K562 (cell line): Measurements from ENCODE around the gene TNFAIP3. TPM values are rescaled to one million over a fixed set of nuclear protein-coding genes. Genes with fewer than 3 reads are reported as not detected.

Experiments used
- ATAC-seq: fragments of 200-7000 bp; cut with Tn5 transposase; 3 replicates; pipeline ENCODE4 v1.9.1; 2020; ENCODE audit warnings: moderate library complexity
- BruUV-seq: library from RNA; stranded (reverse); fragments of 400-500 nt; replicated peaks from 2 replicates; lab custom pipeline; 2021; lab: Mats Ljungman, UMichigan
- CTCF ChIA-PET: fragments of 300-600 bp; formaldehyde crosslinking; extraction: SDS; loops from one replicate; lab custom pipeline; 2021; ENCODE audit warnings: low intra/inter-chr PET ratio; lab: Yijun Ruan, JAX
- POLR2A ChIA-PET: fragments of 300-600, 350-650 bp; sonication (Branson Sonifier 250); formaldehyde crosslinking; extraction: SDS; loops from one replicate; lab custom pipeline; 2021; ENCODE audit warnings: antibody characterized with exemption, inconsistent platforms; lab: Yijun Ruan, JAX
- DNase-seq, 4 experiments: peaks; one replicate each; pipeline versions ENCODE4 v3.0.0 to v3.0.0-alpha.2; 2011 to 2018; ENCODE audit warnings: low spot score in 3 of 4, mixed read lengths in 3 of 4; ENCODE audit errors: extremely low read depth in 1 of 4
- FAIRE-seq: peaks from 2 replicates; lab custom pipeline; 2011; peaks lifted over from hg19 to GRCh38; lab: Jason Lieb, UNC
- H2AFZ ChIP-seq: 2 replicates; pipeline ENCODE4 v1.6.0; 2011; ENCODE audit warnings: low read depth, low read length, control low read depth, inconsistent platforms
- H3K27ac ChIP-seq: fragments of 200-600 bp; 3 replicates; pipeline ENCODE4 v1.8.0; 2011; ENCODE audit warnings: low read depth, mild to moderate bottlenecking, control low read depth, inconsistent platforms, low read length, moderate library complexity, mixed read lengths; ENCODE audit errors: extremely low read depth
- H3K27me3 ChIP-seq, 2 experiments: fragments of 300-600 bp in 1 of 2; 2 replicates in 1 of 2; 3 replicates in 1 of 2; pipeline versions ENCODE4 v1.6.0 to v1.8.0; 2011; ENCODE audit warnings: inconsistent platforms in 2 of 2, low read length in 2 of 2, mild to moderate bottlenecking in 1 of 2, mixed read lengths in 1 of 2, moderate library complexity in 1 of 2; ENCODE audit not compliant: control insufficient read depth in 2 of 2, insufficient read depth in 2 of 2
- H3K36me3 ChIP-seq: fragments of 300-600 bp; 3 replicates; pipeline ENCODE4 v1.8.0; 2011; ENCODE audit warnings: mild to moderate bottlenecking, low read length, inconsistent platforms; ENCODE audit not compliant: control insufficient read depth, insufficient read depth
- H3K4me1 ChIP-seq, 2 experiments: fragments of 200-600 bp in 1 of 2; replicated peaks in 1 of 2; 2 replicates in 1 of 2; 3 replicates in 1 of 2; pipeline versions ENCODE4 v1.5.1 to v1.8.0; 2011; ENCODE audit warnings: inconsistent platforms in 2 of 2, low read length in 2 of 2, mild to moderate bottlenecking in 1 of 2, mixed read lengths in 1 of 2, moderate library complexity in 1 of 2; ENCODE audit not compliant: control insufficient read depth in 2 of 2, insufficient read depth in 2 of 2
- H3K4me2 ChIP-seq: 2 replicates; pipeline ENCODE4 v1.6.1; 2011; ENCODE audit warnings: low read length, control low read depth, inconsistent platforms, mixed read lengths; ENCODE audit not compliant: insufficient read depth
- H3K4me3 ChIP-seq: fragments of 200-600 bp; sonication (generic), shearing (Covaris generic); 2 replicates; pipeline ENCODE4 v1.5.1; 2016; ENCODE audit warnings: control low read depth, inconsistent platforms
- H3K79me2 ChIP-seq: fragments of 200-600 bp; 3 replicates; pipeline ENCODE4 v1.8.0; 2011; ENCODE audit warnings: low read length, inconsistent platforms; ENCODE audit not compliant: control insufficient read depth, insufficient read depth
- H3K9ac ChIP-seq, 2 experiments: 2 replicates each; pipeline versions ENCODE4 v1.6.0 to v1.6.1; 2011; ENCODE audit warnings: low read depth in 2 of 2, low read length in 2 of 2, control low read depth in 1 of 2, inconsistent platforms in 1 of 2, mild to moderate bottlenecking in 1 of 2, mixed read lengths in 1 of 2; ENCODE audit not compliant: insufficient read depth in 1 of 2
- H3K9me1 ChIP-seq: one replicate; pipeline ENCODE4 v1.6.0; 2011; ENCODE audit warnings: inconsistent platforms, mild to moderate bottlenecking, low read length, moderate library complexity; ENCODE audit not compliant: control insufficient read depth, insufficient read depth
- H3K9me3 ChIP-seq: replicated peaks from 2 replicates; pipeline ENCODE4 v1.5.1; 2011; ENCODE audit warnings: low read depth, low read length, inconsistent platforms; ENCODE audit not compliant: control insufficient read depth, insufficient read depth
- H4K20me1 ChIP-seq: replicated peaks from 2 replicates; pipeline ENCODE4 v1.6.1; 2011; ENCODE audit warnings: low read length, inconsistent platforms, mixed read lengths; ENCODE audit not compliant: control insufficient read depth, insufficient read depth
- ASH1L ChIP-seq: fragments of 450-650 bp; IDR thresholded peaks from 2 replicates; pipeline ENCODE4 v1.6.1; 2018; ENCODE audit warnings: borderline replicate concordance, mild to moderate bottlenecking, low read depth; ENCODE audit not compliant: partially characterized antibody
- BRF1 ChIP-seq: IDR thresholded peaks from 3 replicates; pipeline ENCODE4 v1.6.1; 2011; ENCODE audit warnings: borderline replicate concordance, mild to moderate bottlenecking; ENCODE audit not compliant: insufficient read length; ENCODE audit errors: extremely low read depth
- EP300 ChIP-seq: IDR thresholded peaks from 2 replicates; pipeline ENCODE4 v1.6.1; 2012; ENCODE audit warnings: low read length, improper control_type of control experiment
- KDM1A ChIP-seq, 2 experiments: fragments of 450-650 bp; IDR thresholded peaks; 2 replicates each; pipeline ENCODE4 v1.6.1; 2016; ENCODE audit warnings: mild to moderate bottlenecking in 2 of 2
- MCM5 ChIP-seq: fragments of 450-650 bp; IDR thresholded peaks from 2 replicates; pipeline ENCODE4 v1.6.1; 2016; ENCODE audit warnings: low read depth
- POLR2A ChIP-seq: fragments of 450-650 bp; conservative IDR thresholded peaks from 2 replicates; pipeline ENCODE4 v1.6.1; 2016
- RBM14 ChIP-seq: fragments of 200-400 bp; formaldehyde crosslinking; IDR thresholded peaks from 2 replicates; pipeline ENCODE4 v1.6.1; 2018; ENCODE audit warnings: low read depth, mild to moderate bottlenecking, low read length, moderate library complexity, borderline replicate concordance; ENCODE audit not compliant: insufficient read depth
- RBM39 ChIP-seq: fragments of 200-400 bp; formaldehyde crosslinking; optimal IDR thresholded peaks from 2 replicates; pipeline ENCODE3; 2018; ENCODE audit warnings: low read depth, low read length
- TAF15 ChIP-seq: fragments of 200-400 bp; formaldehyde crosslinking; IDR thresholded peaks from 2 replicates; pipeline ENCODE4 v1.6.1; 2017; ENCODE audit warnings: mild to moderate bottlenecking, low read depth, low read length, moderate library complexity
- ZNF280A ChIP-seq: fragments of 450-650 bp; IDR thresholded peaks from 2 replicates; pipeline ENCODE4 v1.6.1; 2018; ENCODE audit warnings: mild to moderate bottlenecking, low read depth; ENCODE audit not compliant: partially characterized antibody
- ZNF384 ChIP-seq: IDR thresholded peaks from 2 replicates; pipeline ENCODE4 v1.6.1; 2012; ENCODE audit warnings: low read depth, low read length, improper control_type of control experiment
- WGBS: fragments of 100-300 bp; shearing (Covaris generic); methylation state at CpG from one replicate; pipeline ENCODE4 v1.1.6; 2016; ENCODE audit warnings: low coverage, mixed read lengths; ENCODE audit not compliant: insufficient coverage; ENCODE audit errors: missing lambda C conversion rate; 5-methylcytosine and 5-hydroxymethylcytosine counted together
- in situ Hi-C: fragments of 300-500 bp; cut with MboI; formaldehyde crosslinking; loops from 4 replicates; pipeline ENCODE4 v1.15.0; 2018; ENCODE audit warnings: inconsistent platforms, mixed read lengths
- intact Hi-C: fragments of 100-400 bp; cut with micrococcal nuclease; formaldehyde crosslinking; loops from 2 replicates; pipeline ENCODE4 v1.14.2; 2022
- polyA plus RNA-seq, 8 experiments: library from polyadenylated mRNA; depleted of rRNA in 4 of 8; stranded (reverse) in 5 of 8; unstranded in 3 of 8; fragments of >200 nt; fragmentation: Nextera tagmentation in 2 of 8; fragmentation: Illumina TruSeq in 1 of 8; extraction: Ambion mirVana in 2 of 8; extraction: Trizol in 1 of 8; gene quantifications; 2 replicates each; pipeline versions ENCODE4 v1.2.1 to v1.2.3, GENCODE V29; 2011 to 2014; ENCODE audit warnings: inconsistent platforms in 1 of 8, missing spikeins in 1 of 8
- total RNA-seq, 7 experiments: library from RNA; depleted of rRNA in 6 of 7; stranded (reverse); fragments of >200 nt in 6 of 7; fragmentation: Illumina TruSeq in 2 of 7; extraction: Trizol in 2 of 7; gene quantifications; 2 replicates each; pipeline versions ENCODE4 v1.2.1 to v1.2.3, GENCODE V29; 2011 to 2021; ENCODE audit warnings: low replicate concordance in 1 of 7
- TF ChIP-seq, protein P1 (sequence below): sonication (generic); formaldehyde crosslinking; IDR thresholded peaks from 2 replicates; pipeline ENCODE4 v1.4.0; 2020; ENCODE audit warnings: mild to moderate bottlenecking, missing genetic modification reagents
- TF ChIP-seq, protein P2 (sequence below), 3 experiments: fragments of 200-800 bp in 1 of 3; fragments of 250-450 bp in 1 of 3; fragments of 450-650 bp in 1 of 3; sonication (Bioruptor Pico) in 1 of 3; sonication (Bioruptor generic) in 1 of 3; formaldehyde crosslinking in 1 of 3; IDR thresholded peaks; 2 replicates each; pipeline versions ENCODE4 v1.6.1 to v1.8.0; 2016 to 2022; ENCODE audit warnings: mild to moderate bottlenecking in 2 of 3, missing genetic modification characterization in 2 of 3, missing compliant biosample characterization in 1 of 3, moderate library complexity in 1 of 3

TNFAIP3 gene
- total and polyA plus RNA-seq, 9 of the 15 experiments (the other 6 are each of a cell fraction or from before 2014, with no cell fraction given): 0.79 to 17.0 (median 6.4) TPM

DNA sequence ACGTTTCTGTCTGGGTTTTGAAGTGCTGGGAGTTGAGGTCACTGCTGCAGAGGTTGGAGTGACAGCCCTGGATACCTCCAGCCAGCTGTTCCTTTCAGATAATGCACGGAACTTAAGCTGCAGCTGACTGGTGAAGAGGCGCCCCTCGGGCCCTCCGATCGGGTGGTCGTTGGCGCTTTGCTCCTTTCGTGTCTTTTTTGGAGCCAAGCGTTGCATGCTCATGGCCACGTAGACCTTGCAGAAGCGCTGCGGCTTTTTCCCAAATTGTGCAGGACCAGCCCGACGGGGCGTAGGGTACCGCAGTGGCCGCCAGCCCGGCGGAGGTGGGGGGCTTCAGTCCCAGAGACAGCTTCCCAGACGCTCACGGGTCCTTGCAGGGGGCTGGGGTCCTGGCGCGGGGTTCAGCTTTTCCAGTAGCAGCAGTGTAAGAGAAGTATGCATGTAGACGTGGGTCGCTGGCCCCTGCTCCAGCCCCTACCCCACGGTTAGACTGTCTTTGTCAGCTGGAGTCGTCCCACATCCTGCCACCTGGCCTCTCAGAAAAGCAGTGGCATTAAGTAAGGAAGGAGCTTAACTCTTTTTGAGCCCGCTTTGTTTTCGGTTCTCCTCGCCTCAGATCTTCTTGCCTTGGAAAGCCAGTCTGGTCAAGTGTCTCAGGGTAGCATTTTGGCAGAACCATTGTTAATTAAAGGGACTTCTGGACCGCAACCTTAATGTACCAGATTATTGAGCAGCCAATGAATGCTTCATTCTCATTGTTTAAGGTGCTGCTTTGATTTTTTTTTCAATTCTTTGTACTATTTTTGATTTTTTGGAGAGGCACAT, 838 bp downstream of the TNFAIP3 start:
- H3K4me2 ChIP-seq: peak overlapping the region; percentile 82
- intact Hi-C loops: loop anchor here (1.0 to 5.0 kb wide), 5 partner anchors 68 to 239 kb away; partner anchors contain the start of gene PERP
- CTCF ChIA-PET: interaction anchor here (0.8 to 2.9 kb wide), 5 partner anchors 68 to 163 kb away, joined by 3 to 13 read pairs (median 8); no protein-coding TSS in a partner anchor
- peak; percentile 62 for FAIRE-seq
- no peaks in the 10 kb centered on the region for H3K9me1 ChIP-seq
- DNase-seq: peak in 3 of 4 experiments; percentile 46 to 80 (median 66)
- peak overlapping the region; percentile 88 for H2AFZ ChIP-seq
- H3K27ac ChIP-seq: peak overlapping the region; percentile 69; the same call in 2 of the 3 replicates
- POLR2A ChIA-PET: interaction anchor here (0.6 to 6.8 kb wide), 7 partner anchors 12 to 160 kb away, joined by 3 to 61 read pairs (median 4); no protein-coding TSS in a partner anchor
- peak overlapping the region; percentile 68 to 94; a peak in 3 of 4 replicates for H3K9ac ChIP-seq
- in situ Hi-C loops: loop anchor here (5.0 kb wide), 3 partner anchors 71 to 161 kb away; no protein-coding TSS in a partner anchor
- H3K27me3 ChIP-seq: no peaks in the 10 kb centered on the region
- H3K9me3 ChIP-seq: no peaks in the 10 kb centered on the region
- H3K36me3 ChIP-seq: peaks cover 17% of the 10 kb centered on the region; the same call in 2 of the 3 replicates
- H3K4me1 ChIP-seq: peaks cover 34 to 58% of the 10 kb centered on the region in 2 experiments
- BruUV-seq: no TSS peak
- ATAC-seq: peak; percentile 34
- peak overlapping the region; percentile 63 for H3K4me3 ChIP-seq
- no peaks in the 10 kb centered on the region for H4K20me1 ChIP-seq
- 7% methylated on average over 32 of the region's 32 CpGs for WGBS
- peaks cover 31% of the 10 kb centered on the region for H3K79me2 ChIP-seq
- TF ChIP-seq, protein P1, sequence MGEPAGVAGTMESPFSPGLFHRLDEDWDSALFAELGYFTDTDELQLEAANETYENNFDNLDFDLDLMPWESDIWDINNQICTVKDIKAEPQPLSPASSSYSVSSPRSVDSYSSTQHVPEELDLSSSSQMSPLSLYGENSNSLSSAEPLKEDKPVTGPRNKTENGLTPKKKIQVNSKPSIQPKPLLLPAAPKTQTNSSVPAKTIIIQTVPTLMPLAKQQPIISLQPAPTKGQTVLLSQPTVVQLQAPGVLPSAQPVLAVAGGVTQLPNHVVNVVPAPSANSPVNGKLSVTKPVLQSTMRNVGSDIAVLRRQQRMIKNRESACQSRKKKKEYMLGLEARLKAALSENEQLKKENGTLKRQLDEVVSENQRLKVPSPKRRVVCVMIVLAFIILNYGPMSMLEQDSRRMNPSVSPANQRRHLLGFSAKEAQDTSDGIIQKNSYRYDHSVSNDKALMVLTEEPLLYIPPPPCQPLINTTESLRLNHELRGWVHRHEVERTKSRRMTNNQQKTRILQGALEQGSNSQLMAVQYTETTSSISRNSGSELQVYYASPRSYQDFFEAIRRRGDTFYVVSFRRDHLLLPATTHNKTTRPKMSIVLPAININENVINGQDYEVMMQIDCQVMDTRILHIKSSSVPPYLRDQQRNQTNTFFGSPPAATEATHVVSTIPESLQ (CRISPR knock-in tag): no peak
- no peak for TF ChIP-seq ZNF384
- peak; percentile 49; the same call in 1 of the 2 replicates for TF ChIP-seq EP300
- no peak for TF ChIP-seq RBM39
- no peak for TF ChIP-seq POLR2A
- TF ChIP-seq ZNF280A: no peak
- TF ChIP-seq, protein P2, sequence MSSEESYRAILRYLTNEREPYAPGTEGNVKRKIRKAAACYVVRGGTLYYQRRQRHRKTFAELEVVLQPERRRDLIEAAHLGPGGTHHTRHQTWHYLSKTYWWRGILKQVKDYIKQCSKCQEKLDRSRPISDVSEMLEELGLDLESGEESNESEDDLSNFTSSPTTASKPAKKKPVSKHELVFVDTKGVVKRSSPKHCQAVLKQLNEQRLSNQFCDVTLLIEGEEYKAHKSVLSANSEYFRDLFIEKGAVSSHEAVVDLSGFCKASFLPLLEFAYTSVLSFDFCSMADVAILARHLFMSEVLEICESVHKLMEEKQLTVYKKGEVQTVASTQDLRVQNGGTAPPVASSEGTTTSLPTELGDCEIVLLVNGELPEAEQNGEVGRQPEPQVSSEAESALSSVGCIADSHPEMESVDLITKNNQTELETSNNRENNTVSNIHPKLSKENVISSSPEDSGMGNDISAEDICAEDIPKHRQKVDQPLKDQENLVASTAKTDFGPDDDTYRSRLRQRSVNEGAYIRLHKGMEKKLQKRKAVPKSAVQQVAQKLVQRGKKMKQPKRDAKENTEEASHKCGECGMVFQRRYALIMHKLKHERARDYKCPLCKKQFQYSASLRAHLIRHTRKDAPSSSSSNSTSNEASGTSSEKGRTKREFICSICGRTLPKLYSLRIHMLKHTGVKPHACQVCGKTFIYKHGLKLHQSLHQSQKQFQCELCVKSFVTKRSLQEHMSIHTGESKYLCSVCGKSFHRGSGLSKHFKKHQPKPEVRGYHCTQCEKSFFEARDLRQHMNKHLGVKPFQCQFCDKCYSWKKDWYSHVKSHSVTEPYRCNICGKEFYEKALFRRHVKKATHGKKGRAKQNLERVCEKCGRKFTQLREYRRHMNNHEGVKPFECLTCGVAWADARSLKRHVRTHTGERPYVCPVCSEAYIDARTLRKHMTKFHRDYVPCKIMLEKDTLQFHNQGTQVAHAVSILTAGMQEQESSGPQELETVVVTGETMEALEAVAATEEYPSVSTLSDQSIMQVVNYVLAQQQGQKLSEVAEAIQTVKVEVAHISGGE (CRISPR knock-in tag; IDR thresholded peaks at IDR 0.05): no peak
- TF ChIP-seq RBM14: no peak
- no peak for TF ChIP-seq BRF1
- TF ChIP-seq ASH1L: no peak
- TF ChIP-seq MCM5: no peak
- TF ChIP-seq TAF15: no peak
- peak in 1 of 2 experiments; percentile 30; a peak in 1 of 4 replicates for TF ChIP-seq KDM1A (IDR thresholded peaks at IDR 0.05)
